Activated CD4-positive, alpha-beta T cell treated with anti-CD3 and anti-CD28 coated beads for 1 hour (primary cell): ENCODE results near the gene UBAP2L.
"Not testable (repeated sequence)": the region's sequence is repeated elsewhere in the genome, so short reads cannot be mapped to it uniquely, and the experiment has no call there.

ENCODE experiments used
- DNase-seq: peaks from one replicate; pipeline ENCODE4 v3.0.0-alpha.2; 2020

UBAP2L gene

GRCh38 chr1:154312229-154313065, 91.7 kb downstream of the UBAP2L start:
- DNase-seq: not testable (repeated sequence)

DNA sequence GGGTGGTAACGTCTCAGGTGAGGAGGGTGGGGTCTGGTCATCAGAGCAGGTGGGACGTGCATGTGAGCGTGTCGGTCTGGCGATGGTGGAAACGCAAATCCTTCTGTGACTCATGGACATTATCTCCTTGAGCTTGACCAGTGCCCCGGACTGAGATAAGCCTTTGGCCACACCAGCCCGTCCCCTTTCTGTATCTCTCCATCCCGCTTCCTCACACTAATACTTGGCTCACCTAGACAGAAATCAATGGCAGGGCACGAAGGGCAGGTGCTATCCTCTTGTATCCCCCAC, 92.3 kb downstream of the UBAP2L start:
- no peak for DNase-seq

- not testable (repeated sequence) for DNase-seq
Measured at GRCh38 chr1:154314226-154314625, 93.5 kb downstream of the UBAP2L start.

DNA sequence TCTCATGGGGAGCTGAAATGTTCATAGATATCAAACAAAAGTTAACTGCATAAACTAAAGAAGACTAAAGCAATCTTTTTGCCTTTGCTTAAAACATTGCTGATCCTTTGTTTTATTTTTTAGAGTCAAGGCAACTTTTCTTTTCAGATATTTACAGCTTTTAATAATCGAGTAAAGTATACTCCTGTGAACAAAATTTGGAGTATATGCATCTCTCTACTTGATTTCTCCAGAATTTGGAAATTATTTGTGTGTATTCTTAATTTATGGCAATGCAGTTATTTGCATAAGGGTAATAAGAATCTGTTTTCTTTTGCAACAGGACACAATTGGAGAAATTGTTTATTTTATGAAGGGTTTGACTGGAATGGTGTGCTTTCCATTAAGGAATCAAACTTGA, 95.9 kb downstream of the UBAP2L start:
- no peak for DNase-seq

DNA sequence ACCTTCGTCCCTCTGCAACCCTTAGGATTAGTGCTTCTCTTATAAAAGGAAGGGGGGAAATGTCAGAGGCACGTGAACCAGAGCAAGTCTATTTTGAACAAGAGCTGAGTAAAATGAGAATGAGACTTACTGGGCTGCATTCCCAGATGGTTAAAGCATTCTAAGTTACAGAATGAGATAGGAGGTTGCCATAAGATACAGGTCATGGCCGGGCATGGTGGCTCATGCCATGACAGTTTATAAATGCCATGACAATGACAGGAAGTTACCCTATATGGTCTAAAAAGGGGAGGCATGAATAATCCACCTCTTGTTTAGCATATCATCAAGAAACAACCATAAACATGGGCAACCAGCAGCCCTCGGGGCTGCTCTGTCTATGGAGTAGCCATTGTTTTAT, 97.6 kb downstream of the UBAP2L start:
- no peak for DNase-seq
